Measurements from ENCODE around the gene SECISBP2.

The SECISBP2 gene

GRCh38 chr9:89351584-89352300 lies 33.4 kb downstream of the SECISBP2 start:
- no peak for DNase-seq

- no peak for DNase-seq
Observed at GRCh38 chr9:89352451-89352850, 34.2 kb downstream of the SECISBP2 start.

- DNase-seq = no peak
Observed at GRCh38 chr9:89352874-89353649, 34.8 kb downstream of the SECISBP2 start.

GRCh38 chr9:89353989-89354388 lies 35.7 kb downstream of the SECISBP2 start:
- DNase-seq = no peak

GRCh38 chr9:89354471-89354870 lies 36.2 kb downstream of the SECISBP2 start:
- no peak for DNase-seq

GRCh38 chr9:89356782-89357181 lies 38.5 kb downstream of the SECISBP2 start:
- DNase-seq = no peak

GRCh38 chr9:89357331-89358197 lies 39.3 kb downstream of the SECISBP2 start:
- no peak for DNase-seq

GRCh38 chr9:89358376-89358916 lies 40.1 kb downstream of the SECISBP2 start:
- DNase-seq = no peak

GRCh38 chr9:89358985-89359384 lies 40.7 kb downstream of the SECISBP2 start:
- DNase-seq = peak; percentile 77

- DNase-seq = peak; percentile 95
Observed at GRCh38 chr9:89359751-89360261, 41.5 kb downstream of the SECISBP2 start.

GRCh38 chr9:89360465-89360864 lies 42.2 kb downstream of the SECISBP2 start:
- peak; percentile 59 for DNase-seq

- DNase-seq = no peak
Observed at GRCh38 chr9:89361031-89361430, 42.7 kb downstream of the SECISBP2 start.

- DNase-seq = no peak
Observed at GRCh38 chr9:89361816-89362646, 43.7 kb downstream of the SECISBP2 start.

GRCh38 chr9:89362647-89363310 lies 44.5 kb downstream of the SECISBP2 start:
- no peak for DNase-seq

GRCh38 chr9:89363311-89363670 lies 45.0 kb downstream of the SECISBP2 start:
- no peak for DNase-seq

- no peak for DNase-seq
Observed at GRCh38 chr9:89363921-89364665, 45.8 kb downstream of the SECISBP2 start.

GRCh38 chr9:89364666-89365531 lies 46.6 kb downstream of the SECISBP2 start:
- no peak for DNase-seq

GRCh38 chr9:89365532-89365912 lies 47.2 kb downstream of the SECISBP2 start:
- DNase-seq = no peak

- no peak for DNase-seq
Observed at GRCh38 chr9:89366711-89367110, 48.4 kb downstream of the SECISBP2 start.

- no peak for DNase-seq
Observed at GRCh38 chr9:89367281-89367680, 49.0 kb downstream of the SECISBP2 start.
